GM23338 (cell line): ENCODE data around the gene INPP5A. TPM values are rescaled to one million over a fixed set of nuclear protein-coding genes. Genes with fewer than 3 reads are reported as not detected.

Source experiments
- EZH2 ChIP-seq: fragments of 200-600 bp; sonication (generic); IDR thresholded peaks from one replicate; pipeline ENCODE4 v1.8.0; 2017; ENCODE audit warnings: antibody characterized with exemption, mild to moderate bottlenecking, low read depth; ENCODE audit not compliant: unreplicated experiment
- NANOG ChIP-seq: IDR thresholded peaks from 2 replicates; pipeline ENCODE4 v1.6.1; 2016; ENCODE audit warnings: antibody characterized with exemption, borderline replicate concordance
- STAT1 ChIP-seq: IDR thresholded peaks from one replicate; pipeline ENCODE4 v1.6.1; 2016; ENCODE audit warnings: antibody characterized with exemption; ENCODE audit not compliant: unreplicated experiment
- ZNF331 ChIP-seq: fragments of 250-450 bp; sonication (Bioruptor Pico); IDR thresholded peaks from 2 replicates; pipeline ENCODE4 v1.5.0; 2020; ENCODE audit warnings: low read depth, mild to moderate bottlenecking, moderate library complexity
- polyA plus RNA-seq: library from polyadenylated mRNA; unstranded; fragments of >200 nt; fragmentation: Nextera tagmentation; extraction: Ambion mirVana; gene quantifications from 2 replicates; pipeline ENCODE4 v1.2.1, GENCODE V29; 2016
- total RNA-seq: library from RNA; depleted of rRNA; stranded (reverse); fragments of >200 nt; shearing (Covaris generic); gene quantifications from 2 replicates; pipeline ENCODE4 v1.2.3, GENCODE V29; 2014
- TF ChIP-seq, protein P1 (sequence below): fragments of 250-450 bp; sonication (Bioruptor Pico); IDR thresholded peaks from 2 replicates; pipeline ENCODE4 v1.5.0; 2020; ENCODE audit warnings: mild to moderate bottlenecking, moderate library complexity
- TF ChIP-seq, protein P2 (sequence below), 2 experiments: fragments of 200-600 bp in 1 of 2; sonication (generic) in 1 of 2; conservative IDR thresholded peaks; 2 replicates each; pipeline versions ENCODE4 v1.5.1 to v1.6.1; 2016 to 2017; ENCODE audit warnings: antibody characterized with exemption in 2 of 2, low read depth in 2 of 2, mild to moderate bottlenecking in 2 of 2, moderate library complexity in 1 of 2

The INPP5A gene
- total and polyA plus RNA-seq, 2 experiments from 2014 or later: 5.9 to 40.6 TPM

DNA sequence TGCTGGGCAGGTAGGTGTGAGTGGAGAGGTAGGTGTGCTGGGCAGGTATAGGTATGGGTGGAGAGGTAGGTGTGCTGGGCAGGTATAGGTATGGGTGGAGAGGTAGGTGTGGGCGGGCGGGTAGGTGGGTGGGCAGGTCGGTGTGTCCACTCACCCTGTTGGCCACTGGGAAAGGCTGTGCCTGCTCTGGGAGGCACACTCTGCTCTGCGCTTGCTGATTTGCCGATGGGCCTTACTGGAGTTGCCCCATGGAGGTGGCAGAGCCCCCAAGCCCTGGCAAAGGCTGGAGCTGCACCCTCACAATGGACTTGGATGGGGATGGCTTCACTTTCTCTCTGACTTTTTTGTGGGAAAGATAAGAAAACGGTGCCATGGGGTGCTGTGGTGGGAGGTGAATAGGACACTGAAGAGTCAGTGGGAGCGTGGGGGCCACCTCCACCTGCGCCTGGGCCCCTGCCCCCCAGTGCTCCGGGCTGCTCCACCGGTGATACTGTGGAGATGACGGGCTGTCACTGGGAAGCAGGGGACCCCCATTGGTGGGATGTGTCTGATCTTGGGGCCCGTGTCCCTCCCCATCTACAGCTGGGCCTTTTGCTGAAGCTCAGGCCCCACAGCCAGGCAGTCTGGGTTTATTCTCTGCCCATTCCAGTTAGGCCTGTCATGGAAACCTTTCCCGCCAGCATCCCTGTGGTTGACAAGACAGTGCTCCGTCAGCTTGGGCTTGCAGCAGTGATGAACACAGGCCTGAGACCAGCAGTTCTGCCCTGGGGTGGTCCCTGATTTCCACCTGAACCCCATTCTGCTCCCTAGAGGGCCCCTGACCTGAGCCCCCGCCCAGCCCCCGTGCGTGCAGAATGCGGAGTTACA is 173.4 kb downstream of the INPP5A start (continued):
- TF ChIP-seq, protein P1, sequence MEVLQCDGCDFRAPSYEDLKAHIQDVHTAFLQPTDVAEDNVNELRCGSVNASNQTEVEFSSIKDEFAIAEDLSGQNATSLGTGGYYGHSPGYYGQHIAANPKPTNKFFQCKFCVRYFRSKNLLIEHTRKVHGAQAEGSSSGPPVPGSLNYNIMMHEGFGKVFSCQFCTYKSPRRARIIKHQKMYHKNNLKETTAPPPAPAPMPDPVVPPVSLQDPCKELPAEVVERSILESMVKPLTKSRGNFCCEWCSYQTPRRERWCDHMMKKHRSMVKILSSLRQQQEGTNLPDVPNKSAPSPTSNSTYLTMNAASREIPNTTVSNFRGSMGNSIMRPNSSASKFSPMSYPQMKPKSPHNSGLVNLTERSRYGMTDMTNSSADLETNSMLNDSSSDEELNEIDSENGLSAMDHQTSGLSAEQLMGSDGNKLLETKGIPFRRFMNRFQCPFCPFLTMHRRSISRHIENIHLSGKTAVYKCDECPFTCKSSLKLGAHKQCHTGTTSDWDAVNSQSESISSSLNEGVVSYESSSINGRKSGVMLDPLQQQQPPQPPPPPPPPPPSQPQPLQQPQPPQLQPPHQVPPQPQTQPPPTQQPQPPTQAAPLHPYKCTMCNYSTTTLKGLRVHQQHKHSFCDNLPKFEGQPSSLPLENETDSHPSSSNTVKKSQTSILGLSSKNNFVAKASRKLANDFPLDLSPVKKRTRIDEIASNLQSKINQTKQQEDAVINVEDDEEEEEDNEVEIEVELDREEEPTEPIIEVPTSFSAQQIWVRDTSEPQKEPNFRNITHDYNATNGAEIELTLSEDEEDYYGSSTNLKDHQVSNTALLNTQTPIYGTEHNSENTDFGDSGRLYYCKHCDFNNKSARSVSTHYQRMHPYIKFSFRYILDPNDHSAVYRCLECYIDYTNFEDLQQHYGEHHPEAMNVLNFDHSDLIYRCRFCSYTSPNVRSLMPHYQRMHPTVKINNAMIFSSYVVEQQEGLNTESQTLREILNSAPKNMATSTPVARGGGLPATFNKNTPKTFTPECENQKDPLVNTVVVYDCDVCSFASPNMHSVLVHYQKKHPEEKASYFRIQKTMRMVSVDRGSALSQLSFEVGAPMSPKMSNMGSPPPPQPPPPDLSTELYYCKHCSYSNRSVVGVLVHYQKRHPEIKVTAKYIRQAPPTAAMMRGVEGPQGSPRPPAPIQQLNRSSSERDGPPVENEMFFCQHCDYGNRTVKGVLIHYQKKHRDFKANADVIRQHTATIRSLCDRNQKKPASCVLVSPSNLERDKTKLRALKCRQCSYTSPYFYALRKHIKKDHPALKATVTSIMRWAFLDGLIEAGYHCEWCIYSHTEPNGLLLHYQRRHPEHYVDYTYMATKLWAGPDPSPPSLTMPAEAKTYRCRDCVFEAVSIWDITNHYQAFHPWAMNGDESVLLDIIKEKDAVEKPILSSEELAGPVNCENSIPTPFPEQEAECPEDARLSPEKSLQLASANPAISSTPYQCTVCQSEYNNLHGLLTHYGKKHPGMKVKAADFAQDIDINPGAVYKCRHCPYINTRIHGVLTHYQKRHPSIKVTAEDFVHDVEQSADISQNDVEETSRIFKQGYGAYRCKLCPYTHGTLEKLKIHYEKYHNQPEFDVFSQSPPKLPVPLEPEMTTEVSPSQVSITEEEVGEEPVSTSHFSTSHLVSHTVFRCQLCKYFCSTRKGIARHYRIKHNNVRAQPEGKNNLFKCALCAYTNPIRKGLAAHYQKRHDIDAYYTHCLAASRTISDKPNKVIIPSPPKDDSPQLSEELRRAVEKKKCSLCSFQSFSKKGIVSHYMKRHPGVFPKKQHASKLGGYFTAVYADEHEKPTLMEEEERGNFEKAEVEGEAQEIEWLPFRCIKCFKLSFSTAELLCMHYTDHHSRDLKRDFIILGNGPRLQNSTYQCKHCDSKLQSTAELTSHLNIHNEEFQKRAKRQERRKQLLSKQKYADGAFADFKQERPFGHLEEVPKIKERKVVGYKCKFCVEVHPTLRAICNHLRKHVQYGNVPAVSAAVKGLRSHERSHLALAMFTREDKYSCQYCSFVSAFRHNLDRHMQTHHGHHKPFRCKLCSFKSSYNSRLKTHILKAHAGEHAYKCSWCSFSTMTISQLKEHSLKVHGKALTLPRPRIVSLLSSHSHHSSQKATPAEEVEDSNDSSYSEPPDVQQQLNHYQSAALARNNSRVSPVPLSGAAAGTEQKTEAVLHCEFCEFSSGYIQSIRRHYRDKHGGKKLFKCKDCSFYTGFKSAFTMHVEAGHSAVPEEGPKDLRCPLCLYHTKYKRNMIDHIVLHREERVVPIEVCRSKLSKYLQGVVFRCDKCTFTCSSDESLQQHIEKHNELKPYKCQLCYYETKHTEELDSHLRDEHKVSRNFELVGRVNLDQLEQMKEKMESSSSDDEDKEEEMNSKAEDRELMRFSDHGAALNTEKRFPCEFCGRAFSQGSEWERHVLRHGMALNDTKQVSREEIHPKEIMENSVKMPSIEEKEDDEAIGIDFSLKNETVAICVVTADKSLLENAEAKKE: no peak
- TF ChIP-seq EZH2 (no peak), NANOG (no peak), STAT1 (no peak), ZNF331 (CRISPR knock-in tag) (no peak)
- TF ChIP-seq, protein P2, sequence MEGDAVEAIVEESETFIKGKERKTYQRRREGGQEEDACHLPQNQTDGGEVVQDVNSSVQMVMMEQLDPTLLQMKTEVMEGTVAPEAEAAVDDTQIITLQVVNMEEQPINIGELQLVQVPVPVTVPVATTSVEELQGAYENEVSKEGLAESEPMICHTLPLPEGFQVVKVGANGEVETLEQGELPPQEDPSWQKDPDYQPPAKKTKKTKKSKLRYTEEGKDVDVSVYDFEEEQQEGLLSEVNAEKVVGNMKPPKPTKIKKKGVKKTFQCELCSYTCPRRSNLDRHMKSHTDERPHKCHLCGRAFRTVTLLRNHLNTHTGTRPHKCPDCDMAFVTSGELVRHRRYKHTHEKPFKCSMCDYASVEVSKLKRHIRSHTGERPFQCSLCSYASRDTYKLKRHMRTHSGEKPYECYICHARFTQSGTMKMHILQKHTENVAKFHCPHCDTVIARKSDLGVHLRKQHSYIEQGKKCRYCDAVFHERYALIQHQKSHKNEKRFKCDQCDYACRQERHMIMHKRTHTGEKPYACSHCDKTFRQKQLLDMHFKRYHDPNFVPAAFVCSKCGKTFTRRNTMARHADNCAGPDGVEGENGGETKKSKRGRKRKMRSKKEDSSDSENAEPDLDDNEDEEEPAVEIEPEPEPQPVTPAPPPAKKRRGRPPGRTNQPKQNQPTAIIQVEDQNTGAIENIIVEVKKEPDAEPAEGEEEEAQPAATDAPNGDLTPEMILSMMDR (conservative IDR thresholded peaks at IDR 0.05; ENCODE audit: low read depth in 2 of 2): no peak
